GM19467 (cell line): ENCODE measurements around the gene JTB.
"Not testable (repeated sequence)": the region's sequence is repeated elsewhere in the genome, so short reads cannot be mapped to it uniquely, and the experiment has no call there.

Source experiments
- ATAC-seq: cut with Tn5 transposase; IDR thresholded peaks from one replicate; pipeline ENCODE4 v1.9.1; 2021; ENCODE audit warnings: mild to moderate bottlenecking, moderate library complexity; ENCODE audit not compliant: unreplicated experiment

Gene JTB

DNA sequence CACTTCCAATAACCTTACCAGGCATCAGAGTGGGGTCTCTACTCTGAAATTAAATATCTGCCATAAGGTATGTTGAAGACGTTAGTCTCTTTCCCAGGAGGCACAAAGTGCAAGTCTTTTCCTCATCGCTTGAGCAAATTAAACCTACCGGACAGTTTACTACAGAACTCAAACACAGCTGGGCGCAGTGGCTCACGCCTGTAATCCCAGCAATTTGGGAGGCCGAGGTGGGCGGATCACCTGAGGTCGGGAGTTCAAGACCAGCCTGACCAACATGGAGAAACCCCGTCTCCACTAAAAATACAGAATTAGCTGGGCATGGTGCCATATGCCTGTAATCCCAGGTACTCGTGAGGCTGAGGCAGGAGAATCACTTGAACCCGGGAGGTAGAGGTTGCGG lies 1.6 kb upstream of the JTB start:
- ATAC-seq, result not testable (repeated sequence)

DNA sequence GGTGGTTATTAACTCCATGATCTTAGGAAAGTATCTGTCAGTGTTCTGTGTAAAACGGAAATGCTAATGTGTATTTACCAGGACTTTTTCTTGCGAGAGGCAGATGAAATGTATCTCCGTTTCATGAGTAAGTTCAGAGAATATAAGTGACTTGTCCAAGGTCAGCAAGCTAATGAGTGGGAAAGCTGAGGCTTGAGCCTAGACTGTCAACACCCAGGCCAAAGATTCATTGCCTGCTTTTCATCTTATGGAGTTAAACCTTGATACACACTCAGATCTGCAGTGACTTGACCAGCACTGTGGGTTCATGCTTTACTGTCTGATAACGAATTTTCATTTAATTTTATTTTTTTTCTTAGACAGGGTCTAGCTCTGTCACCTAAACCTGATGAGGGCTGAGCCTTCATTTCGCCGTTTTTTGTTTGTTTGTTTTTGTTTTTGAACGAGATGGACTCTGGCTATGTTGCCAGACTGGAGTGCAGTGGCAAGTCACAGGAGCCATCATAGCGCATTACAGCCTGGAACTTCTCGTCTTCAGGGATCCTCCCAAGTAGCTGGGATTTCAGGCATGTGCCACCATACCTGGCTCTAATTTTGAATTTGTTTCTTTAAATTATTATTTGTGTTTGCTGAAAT lies 918 bp upstream of the JTB start:
- ATAC-seq, result no peak

DNA sequence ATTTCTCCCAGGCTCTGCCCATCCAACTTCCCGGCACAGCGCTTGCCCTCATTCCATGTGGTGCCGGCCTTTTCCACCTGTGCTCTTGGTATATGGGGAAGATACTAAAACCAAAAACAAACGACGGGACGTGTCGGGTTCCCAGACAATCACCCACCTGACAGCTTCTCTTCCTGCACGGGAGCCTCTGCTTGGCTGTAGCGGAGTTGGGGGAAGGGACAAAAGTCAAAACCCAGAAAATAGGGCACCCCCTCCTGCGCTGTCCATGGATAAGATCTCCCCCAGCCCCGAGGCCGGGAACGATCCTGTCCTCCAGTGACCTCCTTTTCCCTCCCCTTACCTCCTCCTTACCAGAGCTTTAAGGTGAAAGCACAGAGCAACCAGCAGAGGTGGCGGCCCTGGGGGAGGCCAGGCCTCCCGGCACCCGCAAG lies 640 bp downstream of the JTB start:
- no peak for ATAC-seq

DNA sequence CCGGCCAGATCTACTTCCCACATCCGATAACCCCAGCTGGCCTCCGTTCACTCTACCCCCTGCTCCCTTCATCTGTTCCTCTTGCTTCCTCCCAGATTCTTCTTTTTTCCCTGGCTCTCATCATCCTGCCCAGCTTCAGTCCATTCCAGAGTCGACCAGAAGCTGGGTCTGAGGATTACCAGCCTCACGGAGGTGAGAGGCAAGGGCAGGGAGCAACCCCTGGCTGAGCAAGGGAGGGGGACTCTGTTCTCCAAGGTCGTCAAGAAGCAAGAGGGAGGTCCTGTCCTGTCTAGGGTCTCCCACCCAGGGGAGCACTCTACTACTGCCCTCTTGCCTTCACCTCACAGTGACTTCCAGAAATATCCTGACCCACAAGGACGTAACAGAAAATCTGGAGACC lies 3.9 kb downstream of the JTB start:
- ATAC-seq, result no peak

DNA sequence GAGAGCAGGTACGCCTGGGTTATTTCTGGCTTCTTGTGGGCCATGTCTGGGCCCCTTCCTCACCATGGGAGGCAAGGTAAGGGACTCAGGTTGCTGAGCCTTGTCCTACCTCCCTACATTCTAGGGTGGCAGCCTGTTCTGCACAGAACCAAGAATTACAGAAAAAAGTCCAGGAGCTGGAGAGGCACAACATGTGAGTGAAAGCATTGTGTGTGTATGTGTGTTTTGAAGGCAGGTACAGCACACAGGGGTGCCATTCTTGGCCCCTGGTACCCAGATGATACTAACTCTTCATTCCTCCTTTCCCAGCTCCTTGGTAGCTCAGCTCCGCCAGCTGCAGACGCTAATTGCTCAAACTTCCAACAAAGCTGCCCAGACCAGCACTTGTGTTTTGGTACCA lies 4.4 kb downstream of the JTB start:
- ATAC-seq, result no peak

DNA sequence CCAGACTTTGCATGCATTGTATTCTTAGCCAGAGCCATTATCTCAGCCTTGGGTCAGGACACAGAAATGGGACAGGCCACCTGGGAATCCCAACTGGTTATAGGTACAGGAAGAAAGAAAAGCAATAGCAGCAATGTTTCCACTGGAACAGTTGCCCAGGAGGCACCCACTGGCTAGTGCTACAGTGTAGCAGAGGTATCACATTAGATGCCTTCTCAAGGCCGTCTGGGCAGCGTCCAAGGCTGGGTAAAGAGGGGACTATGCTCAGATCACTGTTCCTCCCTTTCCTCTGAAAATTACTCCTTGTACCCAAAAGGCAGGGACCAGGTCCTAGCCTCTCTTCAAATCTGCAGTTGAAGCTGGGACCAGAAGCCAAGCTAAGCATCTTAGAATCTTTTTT lies 7.1 kb downstream of the JTB start:
- no peak for ATAC-seq

DNA sequence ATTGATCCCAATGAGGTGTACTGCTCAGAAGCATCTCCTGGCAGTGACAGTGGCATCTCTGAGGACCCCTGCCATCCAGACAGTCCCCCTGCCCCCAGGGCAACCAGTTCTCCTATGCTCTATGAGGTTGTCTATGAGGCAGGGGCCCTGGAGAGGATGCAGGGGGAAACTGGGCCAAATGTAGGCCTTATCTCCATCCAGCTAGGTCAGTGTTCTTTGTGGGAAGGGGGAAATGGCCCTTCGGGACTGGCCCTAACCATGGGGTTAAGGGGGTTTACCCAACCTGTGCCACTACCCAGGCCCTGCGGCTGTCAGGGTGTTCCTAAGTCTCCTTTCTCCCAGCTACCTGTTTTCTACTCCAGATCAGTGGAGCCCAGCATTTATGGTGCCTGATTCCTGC lies 8.5 kb downstream of the JTB start:
- no peak for ATAC-seq

DNA sequence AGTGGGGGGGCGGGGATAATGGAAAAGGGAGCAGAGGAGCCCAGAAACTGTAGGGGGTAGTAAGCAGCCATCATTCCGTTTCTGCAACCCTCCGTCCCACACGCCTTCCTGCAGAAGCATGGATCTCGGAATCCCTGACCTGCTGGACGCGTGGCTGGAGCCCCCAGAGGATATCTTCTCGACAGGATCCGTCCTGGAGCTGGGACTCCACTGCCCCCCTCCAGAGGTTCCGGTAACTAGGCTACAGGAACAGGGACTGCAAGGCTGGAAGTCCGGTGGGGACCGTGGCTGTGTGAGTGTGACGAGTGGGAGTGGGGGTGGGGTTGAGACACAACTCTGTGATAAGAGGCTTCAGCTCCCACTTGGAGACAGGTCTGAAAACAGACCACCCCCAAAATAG lies 9.1 kb downstream of the JTB start:
- no peak for ATAC-seq

DNA sequence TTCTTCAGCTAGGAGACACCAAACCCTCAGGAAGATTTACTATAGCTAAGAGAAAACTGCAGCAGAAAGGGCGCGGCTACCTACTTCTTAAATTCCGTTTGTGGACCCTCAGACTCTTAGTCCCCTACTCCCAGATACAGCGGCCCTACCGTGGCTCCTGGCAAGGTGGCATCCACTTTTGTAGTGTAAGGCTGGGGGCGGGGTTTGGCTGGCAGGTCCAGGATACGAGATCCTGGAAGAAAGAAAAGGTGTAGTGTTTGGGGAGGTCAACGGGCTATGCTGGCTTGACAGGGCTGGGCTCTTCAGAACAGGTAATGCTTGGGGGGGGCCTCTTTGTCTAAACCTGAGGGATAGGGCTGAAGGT lies 9.5 kb downstream of the JTB start:
- no peak for ATAC-seq

DNA sequence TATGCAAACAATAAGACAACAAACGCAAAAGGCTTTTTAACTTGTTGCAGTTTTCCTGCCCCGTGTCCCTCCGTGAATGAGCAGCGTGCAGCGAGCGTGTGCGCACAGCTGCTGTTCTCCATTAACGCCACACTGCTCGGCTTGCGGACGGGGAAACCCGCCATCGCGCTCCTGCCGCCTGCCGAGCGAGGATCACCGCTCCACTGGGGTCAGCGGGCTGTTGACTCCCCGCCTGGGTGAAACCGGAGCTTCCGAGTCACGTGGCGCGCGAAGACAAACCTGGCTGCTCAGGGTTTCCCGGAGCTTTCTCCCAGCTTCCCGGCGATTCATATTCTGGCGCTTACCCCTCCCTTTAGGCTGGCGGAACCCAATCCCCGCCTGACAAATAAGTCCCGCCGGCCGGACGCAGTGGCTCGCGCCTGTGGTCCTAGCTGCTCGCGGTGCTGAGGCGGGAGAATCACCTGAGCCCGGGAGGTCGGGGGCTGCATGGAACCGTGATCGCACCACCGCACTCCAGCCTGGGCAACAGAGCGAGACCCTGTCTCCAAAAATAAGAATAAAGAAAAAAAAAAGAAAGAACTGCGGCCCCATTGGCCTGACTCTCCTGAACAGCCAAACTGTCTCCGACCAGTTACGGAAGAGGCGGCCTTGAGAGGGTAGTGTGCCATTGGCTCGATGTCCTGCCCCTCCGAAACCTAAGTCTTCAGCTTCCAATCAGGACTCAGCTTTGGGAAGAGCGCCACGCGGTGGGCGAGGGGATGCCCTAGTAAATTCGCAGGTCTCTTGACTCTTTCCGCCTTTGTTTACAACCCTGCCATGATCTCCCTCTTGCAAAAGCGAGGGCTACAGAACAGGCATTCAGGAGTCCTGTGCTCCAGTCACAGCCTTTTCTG lies 10.1 kb downstream of the JTB start, which contains the start of gene CREB3L4:
CREB3L4 (plus strand) TSS at position 796 of the 893 bp plus-strand sequence. CDS start 624 bp downstream, outside the sequence.
- peak; percentile 59 for ATAC-seq

DNA sequence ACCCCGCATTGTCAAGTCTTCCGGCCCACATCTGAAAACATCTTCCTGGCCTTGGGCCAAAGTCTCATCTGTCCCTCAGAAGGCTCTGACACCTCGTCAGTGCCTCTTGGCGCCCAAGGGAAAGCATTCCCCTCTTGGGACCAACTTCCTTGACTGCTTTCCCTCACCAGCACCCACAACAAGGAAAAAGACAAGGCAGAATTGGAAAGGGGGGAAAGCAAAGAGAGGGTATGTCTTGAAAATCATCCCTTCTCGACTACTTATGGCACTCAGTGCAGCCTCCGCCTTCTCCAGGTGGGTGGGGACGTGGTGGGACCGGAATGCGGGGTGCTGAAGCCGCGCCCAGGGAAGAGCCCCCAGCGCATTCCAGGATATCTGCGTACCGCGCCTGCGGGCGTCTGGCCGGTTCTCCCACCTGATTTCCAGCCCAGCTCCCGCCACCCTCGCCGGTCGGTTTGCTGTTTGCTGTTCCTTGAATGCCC lies 13.6 kb downstream of the JTB start:
- ATAC-seq, result peak; percentile 2

DNA sequence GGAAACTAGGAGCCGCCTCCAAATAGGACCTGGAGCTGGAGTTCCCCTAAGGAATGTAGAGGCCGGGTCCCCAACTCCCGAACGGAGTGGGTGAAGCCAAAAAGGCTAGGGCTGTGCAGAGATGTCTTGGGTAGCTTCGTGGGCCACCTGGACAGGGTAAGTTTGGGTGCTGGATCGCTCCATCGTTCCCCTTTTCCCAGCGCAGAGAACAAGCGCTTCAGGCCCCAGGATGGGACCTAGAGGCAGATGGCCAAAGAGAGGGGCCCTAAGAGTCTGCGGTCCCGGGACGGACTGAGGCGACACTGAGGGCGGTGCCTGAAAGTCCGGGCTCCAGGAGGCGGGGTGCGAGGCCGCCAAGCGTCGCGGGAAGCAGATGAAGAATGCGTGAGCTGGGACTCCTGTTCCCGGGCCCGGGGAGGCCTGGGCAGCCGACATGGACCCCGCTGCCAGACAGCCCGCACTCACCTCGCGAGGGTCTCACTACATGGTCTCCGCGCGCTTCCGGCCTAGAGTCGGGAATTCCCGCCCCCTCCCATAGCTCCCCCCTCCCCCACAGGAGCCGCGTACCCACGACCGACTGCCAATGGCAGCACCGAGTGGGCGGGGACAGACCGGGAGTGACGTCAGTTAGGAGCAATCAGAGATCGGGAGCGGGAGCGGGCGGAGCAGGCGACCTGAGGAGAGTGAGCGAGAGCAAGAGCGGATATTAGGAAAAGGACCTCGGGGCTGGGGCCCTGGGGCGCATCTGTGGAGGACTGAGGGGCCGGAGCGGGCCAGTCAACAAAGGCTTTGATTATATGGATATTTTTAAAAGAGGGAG lies 14.2 kb downstream of the JTB start, which contains the start of gene SLC39A1:
SLC39A1 (minus strand) TSS at position 508 of the 820 bp plus-strand sequence. CDS start 822 bp downstream, outside the sequence.
- ATAC-seq, result peak; percentile 41

DNA sequence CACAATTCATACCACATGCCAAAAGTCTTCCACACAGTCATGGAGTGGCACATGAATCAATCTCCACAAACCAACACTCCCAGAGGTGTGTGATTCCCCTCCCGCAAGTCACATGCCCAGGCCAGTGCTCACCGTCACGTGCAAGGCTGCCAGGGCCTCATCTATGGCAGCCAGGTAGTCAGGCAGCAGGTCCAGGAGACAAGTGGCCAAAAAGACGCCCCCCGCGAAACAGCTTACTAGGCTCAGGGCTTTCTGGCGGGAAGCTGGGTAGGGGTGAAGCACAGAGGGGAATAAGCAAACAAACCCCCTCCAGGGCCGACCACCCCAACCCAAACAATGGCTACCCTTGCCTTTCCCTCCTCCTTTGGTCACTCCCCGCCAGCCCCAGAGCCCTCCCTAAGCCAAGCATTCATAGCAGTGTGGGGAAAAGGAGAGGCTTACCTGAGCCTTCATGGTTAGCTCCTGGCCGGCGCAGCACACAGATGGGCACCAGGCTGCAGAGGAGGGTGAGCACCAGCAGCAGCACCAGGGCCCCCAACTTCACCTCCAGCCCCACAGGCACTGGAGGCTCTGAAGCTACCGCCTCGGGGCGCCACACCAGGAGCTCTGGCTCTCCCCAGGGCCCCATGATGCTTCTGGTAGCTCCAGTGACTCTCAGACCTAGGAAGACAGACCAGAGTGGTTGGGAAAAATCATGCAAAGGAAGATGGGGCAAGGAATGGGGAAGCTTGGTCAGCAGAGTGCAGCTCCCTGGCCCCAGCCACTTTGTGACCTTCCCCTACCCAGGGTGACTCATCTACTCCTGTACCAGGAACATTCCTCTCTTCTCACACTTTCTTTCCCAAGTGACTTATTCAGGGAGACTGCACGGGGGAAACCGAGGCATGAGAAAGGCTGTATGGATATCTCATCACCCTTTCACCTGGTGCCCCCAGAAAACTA lies 15.1 kb downstream of the JTB start:
- ATAC-seq, result no peak

DNA sequence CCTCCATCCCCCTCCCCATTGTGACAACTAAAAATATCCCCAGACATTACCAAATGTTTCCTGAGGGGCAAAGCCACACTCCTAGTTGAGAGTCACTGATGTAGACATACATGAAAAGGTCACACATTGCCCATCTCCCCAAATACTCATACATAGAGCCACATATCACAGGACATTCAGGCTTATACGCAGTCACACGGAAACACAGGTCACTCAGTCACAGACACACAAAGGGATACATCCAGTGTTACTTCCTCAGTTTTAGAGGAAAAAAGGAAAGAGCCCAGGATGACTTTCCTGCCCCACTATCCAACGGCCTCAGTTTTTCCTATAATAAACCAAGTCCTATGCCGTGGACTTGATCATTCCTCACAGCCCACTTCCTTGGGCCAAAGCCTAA lies 16.1 kb downstream of the JTB start:
- no peak for ATAC-seq

DNA sequence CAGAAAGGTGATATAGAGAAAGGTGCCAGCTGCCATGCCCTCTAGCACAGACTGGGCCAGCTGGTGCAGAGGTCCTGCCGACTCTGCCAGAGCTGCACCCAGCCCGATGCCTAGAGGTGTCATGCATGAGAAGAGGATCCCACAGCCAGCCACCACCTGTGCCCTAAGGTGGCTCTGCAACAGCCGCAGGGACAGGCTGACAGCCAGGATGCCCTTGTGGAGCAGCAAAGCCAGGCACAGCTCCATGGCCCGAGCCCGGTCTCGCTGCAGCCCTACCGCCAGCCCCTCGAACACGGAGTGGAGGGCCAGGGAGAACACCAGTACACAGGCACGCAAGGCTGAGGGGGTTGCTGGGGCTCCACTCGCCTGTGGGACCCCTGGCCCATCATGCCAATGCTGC lies 17.3 kb downstream of the JTB start:
- no peak for ATAC-seq

DNA sequence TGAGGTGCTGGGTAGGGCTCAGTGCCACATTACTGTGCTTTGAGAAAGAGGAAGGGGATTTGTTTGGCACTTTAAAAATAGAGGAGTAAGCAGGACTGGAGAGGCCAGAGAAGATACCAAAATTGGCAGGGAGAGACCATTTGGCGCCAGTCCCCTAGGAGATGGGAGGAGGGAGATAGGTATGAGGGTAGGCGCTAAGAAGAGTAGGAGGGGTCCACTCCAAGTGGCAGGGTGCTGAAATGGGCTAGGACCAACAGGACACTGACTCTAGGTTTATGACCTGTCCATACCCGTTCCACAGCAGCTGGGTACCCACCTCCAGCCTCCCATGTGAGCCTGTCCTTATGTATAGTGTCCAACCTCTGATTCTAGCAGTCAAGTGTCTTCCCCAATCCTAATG lies 18.0 kb downstream of the JTB start:
- no peak for ATAC-seq

DNA sequence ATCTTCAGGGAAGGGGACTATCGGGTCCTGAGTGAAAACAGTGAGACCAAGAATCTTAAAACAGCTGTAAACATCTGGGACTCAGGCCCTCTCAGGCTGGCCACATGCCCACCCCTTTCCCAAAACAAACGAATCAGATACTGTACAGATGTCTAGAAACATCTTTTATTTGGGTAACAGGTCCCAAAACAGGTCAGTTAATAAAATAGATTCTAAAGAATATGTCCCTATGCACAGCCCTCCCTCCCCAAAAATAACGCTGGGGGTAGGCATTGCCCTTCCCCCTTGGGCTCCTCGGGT lies 18.6 kb downstream of the JTB start:
- no peak for ATAC-seq

DNA sequence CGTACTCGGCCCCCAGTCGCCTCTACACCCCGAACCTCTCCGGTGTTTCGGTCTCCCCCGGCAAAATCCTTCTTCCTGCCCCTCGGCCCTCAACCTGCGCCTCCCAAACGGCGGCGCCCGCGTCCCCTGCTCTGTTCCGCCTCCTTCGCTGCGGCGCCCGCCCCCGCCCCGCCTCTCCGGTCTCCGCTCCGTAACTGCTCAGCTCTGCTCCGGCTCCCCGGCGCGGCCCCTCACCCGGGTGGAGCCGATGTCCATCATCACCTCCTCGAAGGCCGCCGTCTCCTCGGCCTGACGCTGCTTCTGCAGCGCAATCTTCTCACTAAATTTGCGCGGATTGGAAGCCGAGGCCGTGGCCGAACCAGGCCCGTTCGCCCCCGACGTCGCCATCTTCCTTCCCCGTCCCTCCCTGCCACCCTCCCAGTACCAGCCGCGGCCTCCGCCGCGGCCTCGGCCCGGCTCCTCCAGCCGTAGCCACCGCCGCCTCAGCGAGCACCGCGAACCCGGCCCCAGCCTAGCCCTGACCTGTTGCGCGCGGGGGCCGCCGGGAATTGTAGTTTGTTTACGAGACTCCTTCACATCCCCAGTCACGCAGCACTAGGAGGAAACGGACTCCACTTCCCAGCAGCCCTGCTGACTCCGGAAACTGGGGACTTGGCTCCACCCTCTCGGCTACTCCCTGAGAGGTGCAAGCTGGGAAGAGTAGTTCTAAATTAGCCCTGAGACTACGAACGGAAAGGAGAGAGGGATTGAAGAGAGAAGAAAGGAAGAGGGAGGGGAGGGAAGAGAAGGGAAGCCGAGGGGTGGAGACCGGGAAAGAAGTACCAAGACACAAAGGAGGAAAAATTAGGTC lies 19.1 kb downstream of the JTB start, which contains the start of gene CRTC2:
CRTC2 (minus strand) TSS at position 502 of the 850 bp plus-strand sequence; CDS start at position 387, 115 bp downstream.
- peak; percentile 77 for ATAC-seq

DNA sequence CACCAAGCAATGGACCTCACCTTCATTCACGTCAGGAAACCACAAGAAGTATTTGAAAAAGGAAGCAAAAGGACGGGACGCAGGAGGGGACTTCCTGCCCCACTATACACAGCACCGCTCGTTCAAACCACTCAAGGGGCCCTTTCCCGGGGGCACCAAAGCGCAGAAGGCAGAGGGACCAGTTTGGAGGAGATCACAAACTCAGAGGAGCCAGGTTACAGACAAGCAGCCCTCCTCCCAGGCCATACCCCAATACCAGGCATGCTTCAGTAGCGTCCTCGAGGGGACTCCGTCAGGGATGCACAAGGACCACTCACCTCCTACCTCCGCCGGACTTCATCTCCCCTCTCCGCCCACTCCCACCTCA lies 19.7 kb downstream of the JTB start:
- peak; percentile 14 for ATAC-seq
